Stimulated activated naive CD8-positive, alpha-beta T cell treated with anti-CD3 and anti-CD28 coated beads, Interleukin-15, amount 100 ng/mL, for 72 hours (primary cell): ENCODE data around the gene MYZAP.

Experiments used
- ATAC-seq: fragments of 150-1000 bp; cut with Tn5 transposase; 2 replicates; pipeline ENCODE4 v1.10.0; 2021; ENCODE audit warnings: mild to moderate bottlenecking, moderate library complexity
- DNase-seq, 2 donors: peaks; one replicate each; pipeline ENCODE4 v3.0.0; 2021 to 2022
- H3K27ac Mint-ChIP-seq, 2 donors: one replicate each; pipeline ENCODE4 v1.8.0; 2022; ENCODE audit warnings: mild to moderate bottlenecking in 2 of 2, mixed read lengths in 2 of 2, moderate library complexity in 2 of 2
- H3K27me3 Mint-ChIP-seq: one replicate; pipeline ENCODE4 v1.8.0; 2022; ENCODE audit warnings: mixed read lengths
- H3K4me1 Mint-ChIP-seq: one replicate; pipeline ENCODE4 v1.8.0; 2022; ENCODE audit warnings: mild to moderate bottlenecking, mixed read lengths
- H3K4me3 Mint-ChIP-seq, 2 donors: one replicate each; pipeline ENCODE4 v1.8.0; 2022; ENCODE audit warnings: mild to moderate bottlenecking in 2 of 2, mixed read lengths in 2 of 2, moderate library complexity in 1 of 2
- H3K9me3 Mint-ChIP-seq, 2 donors: one replicate each; pipeline ENCODE4 v1.8.0; 2022; ENCODE audit warnings: mixed read lengths in 2 of 2

Gene MYZAP

GRCh38 chr15:57649138-57649537 is 57.4 kb downstream of the MYZAP start:
- DNase-seq (no peak), ATAC-seq (no peak)
- no peak overlapping the region for H3K27ac Mint-ChIP-seq
- peaks cover 32% of the 10 kb centered on the region for H3K27me3 Mint-ChIP-seq
- H3K9me3 Mint-ChIP-seq, result no peaks in the 10 kb centered on the region
- no peak overlapping the region for H3K4me3 Mint-ChIP-seq
- H3K4me1 Mint-ChIP-seq, result peaks cover 10% of the 10 kb centered on the region

GRCh38 chr15:57651445-57651844 is 59.7 kb downstream of the MYZAP start:
- Mint-ChIP-seq H3K27me3 (peaks cover 24% of the 10 kb centered on the region), H3K4me3 (no peak overlapping the region), H3K27ac (no peak overlapping the region), H3K4me1 (peaks cover 10% of the 10 kb centered on the region), H3K9me3 (no peaks in the 10 kb centered on the region)
- DNase-seq (no peak), ATAC-seq (no peak)

GRCh38 chr15:57652481-57652880 is 60.8 kb downstream of the MYZAP start:
- DNase-seq (no peak), ATAC-seq (no peak)
- Mint-ChIP-seq H3K4me1 (peaks cover 10% of the 10 kb centered on the region), H3K27ac (peak overlapping the region in 1 of 2 donors; percentile 33), H3K4me3 (no peak overlapping the region), H3K27me3 (peaks cover 19% of the 10 kb centered on the region), H3K9me3 (no peaks in the 10 kb centered on the region)

GRCh38 chr15:57654153-57654852 is 62.6 kb downstream of the MYZAP start:
- Mint-ChIP-seq H3K4me3 (no peak overlapping the region), H3K9me3 (no peaks in the 10 kb centered on the region), H3K27ac (no peak overlapping the region), H3K27me3 (peaks cover 27% of the 10 kb centered on the region), H3K4me1 (peaks cover 10% of the 10 kb centered on the region)
- DNase-seq (no peak), ATAC-seq (no peak)

DNA sequence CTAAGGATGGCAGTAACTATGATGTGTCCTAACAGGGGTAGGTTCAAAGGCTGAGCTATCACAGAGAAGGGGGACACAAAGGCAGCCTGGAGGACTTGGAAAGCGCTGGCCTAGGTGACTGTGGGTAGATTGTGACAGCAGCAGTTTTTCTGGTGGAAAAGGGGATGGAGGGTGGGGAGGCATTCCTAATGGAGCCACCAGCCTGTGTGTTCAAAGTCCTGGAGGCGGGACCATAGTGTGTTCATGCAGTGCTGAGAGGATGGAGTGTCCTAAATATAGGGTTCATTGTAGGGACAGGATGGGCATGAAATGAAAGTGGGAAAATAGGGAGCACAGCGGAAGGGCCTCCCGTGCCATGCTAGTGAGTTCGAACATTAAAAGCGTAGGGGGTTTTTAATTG is 63.3 kb downstream of the MYZAP start:
- H3K27me3 Mint-ChIP-seq, result peaks cover 23% of the 10 kb centered on the region
- no peaks in the 10 kb centered on the region for H3K9me3 Mint-ChIP-seq
- no peak overlapping the region for H3K4me3 Mint-ChIP-seq
- ATAC-seq (no peak), DNase-seq (no peak)
- H3K4me1 Mint-ChIP-seq, result peaks cover 10% of the 10 kb centered on the region
- H3K27ac Mint-ChIP-seq, result no peak overlapping the region

GRCh38 chr15:57655809-57656208 is 64.1 kb downstream of the MYZAP start:
- Mint-ChIP-seq H3K4me1 (peaks cover 5% of the 10 kb centered on the region), H3K27ac (no peak overlapping the region), H3K9me3 (no peaks in the 10 kb centered on the region), H3K4me3 (no peak overlapping the region), H3K27me3 (peaks cover 17% of the 10 kb centered on the region)
- no peak for ATAC-seq
- DNase-seq, result no peak

GRCh38 chr15:57656434-57656833 is 64.7 kb downstream of the MYZAP start:
- ATAC-seq (no peak), DNase-seq (no peak)
- peaks cover 5% of the 10 kb centered on the region for H3K4me1 Mint-ChIP-seq
- H3K9me3 Mint-ChIP-seq, result no peaks in the 10 kb centered on the region
- H3K4me3 Mint-ChIP-seq, result no peak overlapping the region
- peaks cover 17% of the 10 kb centered on the region for H3K27me3 Mint-ChIP-seq
- no peak overlapping the region for H3K27ac Mint-ChIP-seq

GRCh38 chr15:57657619-57658018 is 65.9 kb downstream of the MYZAP start:
- H3K4me3 Mint-ChIP-seq, result no peak overlapping the region
- DNase-seq, result no peak
- no peaks in the 10 kb centered on the region for H3K4me1 Mint-ChIP-seq
- H3K27ac Mint-ChIP-seq, result peak overlapping the region in 1 of 2 donors; percentile 50
- no peak for ATAC-seq
- H3K9me3 Mint-ChIP-seq, result no peaks in the 10 kb centered on the region
- H3K27me3 Mint-ChIP-seq, result peaks cover 25% of the 10 kb centered on the region

DNA sequence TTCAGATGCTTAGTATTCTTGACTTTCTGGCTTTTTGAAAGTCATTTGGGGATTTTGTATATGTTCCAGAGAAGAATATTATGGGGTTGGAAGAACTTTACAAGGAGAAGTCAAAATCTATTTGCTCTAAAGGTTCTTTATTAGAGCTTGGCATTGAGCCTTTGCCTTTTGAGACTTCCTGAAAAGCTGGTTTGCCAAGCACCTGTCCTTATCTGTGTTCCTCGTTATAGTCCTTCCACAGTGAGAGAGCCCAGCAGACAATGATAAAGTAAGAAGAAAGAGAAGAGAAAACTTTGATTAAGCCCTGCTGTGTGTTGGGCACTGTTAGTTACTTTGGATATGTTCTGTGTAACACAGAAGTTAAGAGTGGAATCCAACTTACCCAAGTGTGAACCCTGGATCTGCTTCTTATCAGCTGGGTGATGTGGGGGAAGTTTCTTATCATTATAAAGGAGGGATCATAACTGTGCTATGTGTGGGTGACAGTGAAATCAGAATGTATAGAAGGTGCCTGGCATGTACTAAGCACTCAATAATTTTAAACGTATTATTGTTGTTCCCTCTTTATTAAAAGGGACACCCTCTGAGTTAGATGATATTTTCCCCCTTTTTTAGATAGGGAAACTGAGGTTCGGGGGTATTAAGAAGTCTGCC is 70.5 kb downstream of the MYZAP start:
- no peaks in the 10 kb centered on the region for H3K9me3 Mint-ChIP-seq
- no peak overlapping the region for H3K4me3 Mint-ChIP-seq
- no peak for DNase-seq
- no peaks in the 10 kb centered on the region for H3K4me1 Mint-ChIP-seq
- peaks cover 19% of the 10 kb centered on the region for H3K27me3 Mint-ChIP-seq
- no peak for ATAC-seq
- H3K27ac Mint-ChIP-seq, result no peak overlapping the region

DNA sequence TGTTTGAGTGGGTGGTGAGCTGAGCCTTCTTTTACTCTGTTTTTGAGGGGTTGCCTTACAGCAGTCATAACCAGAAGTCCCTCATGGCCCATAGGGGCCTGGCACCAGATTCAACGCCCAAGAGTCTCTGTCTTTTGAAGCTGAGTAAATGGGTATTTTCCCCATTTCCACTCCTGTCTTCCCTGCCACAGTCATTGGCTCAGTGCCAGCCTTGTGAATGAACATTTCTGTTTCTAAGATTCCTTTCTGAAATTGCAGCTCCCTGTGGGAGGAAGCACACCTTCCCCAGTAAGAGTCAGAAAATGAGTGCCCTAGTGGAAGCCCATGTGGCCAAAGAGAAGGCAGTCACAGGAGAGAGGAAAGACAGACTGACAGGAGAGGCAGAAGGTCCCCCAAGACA is 71.1 kb downstream of the MYZAP start:
- H3K9me3 Mint-ChIP-seq, result no peaks in the 10 kb centered on the region
- no peaks in the 10 kb centered on the region for H3K4me1 Mint-ChIP-seq
- no peak overlapping the region for H3K27ac Mint-ChIP-seq
- ATAC-seq (no peak), DNase-seq (no peak)
- no peak overlapping the region for H3K4me3 Mint-ChIP-seq
- peaks cover 18% of the 10 kb centered on the region for H3K27me3 Mint-ChIP-seq

DNA sequence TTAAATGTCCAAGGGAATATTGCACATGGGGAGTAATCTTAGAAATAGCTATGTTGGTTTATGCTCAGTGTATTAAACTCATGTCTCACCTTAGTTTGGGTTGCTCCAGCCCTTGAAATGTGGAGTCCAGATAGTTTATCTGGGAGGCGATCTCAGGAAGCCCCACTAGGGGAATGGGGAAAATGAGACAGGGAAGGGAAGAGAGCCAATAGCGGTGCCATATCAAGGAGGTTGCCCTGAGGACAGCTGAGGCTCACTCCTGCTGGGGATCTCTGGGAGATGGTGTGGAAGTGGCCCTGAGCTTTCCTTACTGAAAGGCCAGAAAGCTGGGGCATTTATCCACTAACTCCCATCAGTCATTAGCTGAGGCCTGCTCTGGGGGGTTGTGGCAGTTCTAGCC is 71.6 kb downstream of the MYZAP start:
- Mint-ChIP-seq H3K4me1 (no peaks in the 10 kb centered on the region), H3K27me3 (peaks cover 13% of the 10 kb centered on the region), H3K9me3 (no peaks in the 10 kb centered on the region), H3K27ac (no peak overlapping the region), H3K4me3 (no peak overlapping the region)
- DNase-seq, result no peak
- ATAC-seq, result no peak

- Mint-ChIP-seq H3K27ac (no peak overlapping the region), H3K27me3 (peaks cover 15% of the 10 kb centered on the region), H3K4me3 (no peak overlapping the region)
These were observed 73.5 kb downstream of the MYZAP start for GRCh38 chr15:57665194-57665593.

DNA sequence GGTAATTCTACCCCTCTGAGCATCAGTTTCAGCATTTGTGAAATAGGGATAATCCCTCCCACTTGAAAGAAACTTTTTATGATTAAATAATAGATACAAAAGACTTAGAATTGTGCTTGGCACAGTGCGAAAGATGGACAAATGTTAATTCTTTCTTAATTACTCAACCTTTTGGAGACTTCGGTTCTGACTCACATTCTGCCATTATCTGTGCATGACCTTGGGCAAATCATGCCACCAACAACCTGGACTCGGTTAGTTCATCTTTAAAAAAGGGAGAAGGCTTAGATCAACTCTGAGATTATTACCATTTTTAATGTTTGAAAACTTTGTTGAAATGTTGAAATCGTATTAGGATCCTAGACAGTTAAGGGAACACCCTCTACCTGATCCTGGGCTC is 74.2 kb downstream of the MYZAP start:
- Mint-ChIP-seq H3K4me3 (no peak overlapping the region), H3K4me1 (no peaks in the 10 kb centered on the region), H3K27me3 (peaks cover 15% of the 10 kb centered on the region)

More at GRCh38 chr15:57665194-57665593, 73.5 kb downstream of the MYZAP start:
- H3K9me3 Mint-ChIP-seq, result no peaks in the 10 kb centered on the region
- ATAC-seq, result no peak
- H3K4me1 Mint-ChIP-seq, result no peaks in the 10 kb centered on the region
- DNase-seq, result no peak

DNA sequence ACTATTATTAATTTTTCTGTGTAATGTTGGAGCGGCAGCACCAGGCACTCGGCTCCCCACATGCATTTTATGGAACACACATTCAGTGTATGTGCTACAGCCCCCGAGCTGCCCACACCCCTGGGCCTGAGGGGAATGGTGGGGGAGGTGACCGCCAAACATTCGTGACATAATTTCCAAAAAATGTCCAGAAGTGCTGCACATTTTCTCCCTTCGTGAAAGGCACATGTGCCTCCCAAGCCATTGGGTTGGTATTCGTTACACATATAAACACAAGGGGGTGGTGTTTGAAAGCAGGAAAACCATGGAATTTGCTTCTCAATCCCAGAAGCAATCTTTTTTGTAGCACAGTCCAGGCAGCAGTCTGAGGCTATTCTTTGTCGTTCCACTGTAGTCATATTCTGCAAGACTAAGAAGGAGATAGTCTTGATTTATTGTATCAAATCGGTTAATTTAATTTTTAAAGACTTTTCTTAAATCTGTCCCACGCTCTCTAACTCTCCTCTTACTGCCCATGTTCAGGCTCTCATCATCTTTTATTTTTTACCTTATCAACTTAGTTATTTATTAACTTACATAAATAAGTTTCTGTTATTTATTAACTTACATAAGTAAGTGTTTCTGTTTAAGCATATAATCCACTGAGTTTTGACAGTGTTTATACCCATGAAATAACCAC is 75.6 kb downstream of the MYZAP start:
- no peak for DNase-seq
- Mint-ChIP-seq H3K9me3 (no peaks in the 10 kb centered on the region), H3K4me3 (no peak overlapping the region), H3K4me1 (no peaks in the 10 kb centered on the region), H3K27ac (no peak overlapping the region), H3K27me3 (peaks cover 13% of the 10 kb centered on the region)
- ATAC-seq, result no peak

More for the DNA sequence above, 74.2 kb downstream of the MYZAP start:
- DNase-seq (no peak), ATAC-seq (no peak)
- H3K9me3 Mint-ChIP-seq, result no peaks in the 10 kb centered on the region
- H3K27ac Mint-ChIP-seq, result no peak overlapping the region

DNA sequence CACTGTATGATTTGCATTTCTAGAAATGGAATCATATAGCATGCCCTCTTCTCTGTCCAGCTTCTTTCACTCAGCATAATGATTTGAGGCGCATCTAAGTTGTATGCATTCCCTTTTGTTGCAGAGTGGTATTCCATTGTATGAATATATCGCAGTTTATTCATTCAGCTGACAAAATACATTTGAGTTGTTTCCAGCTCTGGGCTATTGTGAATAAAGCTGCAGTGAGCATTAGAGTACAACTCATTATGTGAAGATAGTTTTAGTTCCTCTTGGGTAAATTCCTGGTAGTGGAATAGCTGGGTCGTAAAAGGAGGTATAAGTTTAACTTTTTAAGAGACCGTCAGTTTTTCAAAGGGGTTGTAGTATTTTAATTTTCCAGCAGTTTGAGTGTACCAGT is 76.3 kb downstream of the MYZAP start:
- Mint-ChIP-seq H3K4me1 (no peaks in the 10 kb centered on the region), H3K4me3 (no peak overlapping the region), H3K27ac (no peak overlapping the region), H3K9me3 (peaks cover 0 to 4% of the 10 kb centered on the region in 2 donors), H3K27me3 (peaks cover 15% of the 10 kb centered on the region)
- DNase-seq (no peak), ATAC-seq (no peak)

GRCh38 chr15:57671636-57672035 is 79.9 kb downstream of the MYZAP start:
- Mint-ChIP-seq H3K27me3 (peaks cover 15% of the 10 kb centered on the region), H3K27ac (no peak overlapping the region), H3K4me1 (no peaks in the 10 kb centered on the region), H3K4me3 (no peak overlapping the region), H3K9me3 (peaks cover 0 to 4% of the 10 kb centered on the region in 2 donors)
- DNase-seq, result no peak
- ATAC-seq, result no peak
